ENCODE measurements around the gene SAMD10.
A peak's percentile ranks its signal among the peaks of the same experiment; 100 is the strongest.

Gene SAMD10

GRCh38 chr20:64011366-64011779 lies 31.9 kb upstream of the SAMD10 start:
- Histone ChIP-seq H3K4me1 (ENCODE audit: insufficient read depth, low read length, severe bottlenecking) (peaks cover 11% of the 10 kb centered on the region), H3K36me3 (ENCODE audit: insufficient read depth, low read length) (peaks cover 80% of the 10 kb centered on the region), H2AFZ (ENCODE audit: low read length) (no peak overlapping the region), H4K20me1 (ENCODE audit: insufficient read depth, low read length) (no peaks in the 10 kb centered on the region), H3K9me3 (ENCODE audit: low read length) (peaks cover 10% of the 10 kb centered on the region), H3F3A (ENCODE audit: insufficient read depth, low read length) (no peaks in the 10 kb centered on the region), H3K27ac (ENCODE audit: low read depth, low read length, poor library complexity, severe bottlenecking) (peak overlapping the region; percentile 64), H3K9me2 (ENCODE audit: low read depth, low read length) (no peaks in the 10 kb centered on the region), H3K9ac (ENCODE audit: low read length) (no peak overlapping the region), H3K4me2 (ENCODE audit: low read length) (no peak overlapping the region), H3K4me3 (ENCODE audit: low read depth, low read length, poor library complexity, severe bottlenecking) (no peak overlapping the region), H3K79me2 (ENCODE audit: insufficient read depth, low read length) (no peaks in the 10 kb centered on the region), H3K27me3 (ENCODE audit: insufficient read depth, low read length) (no peaks in the 10 kb centered on the region)
- TF ChIP-seq, protein P1, sequence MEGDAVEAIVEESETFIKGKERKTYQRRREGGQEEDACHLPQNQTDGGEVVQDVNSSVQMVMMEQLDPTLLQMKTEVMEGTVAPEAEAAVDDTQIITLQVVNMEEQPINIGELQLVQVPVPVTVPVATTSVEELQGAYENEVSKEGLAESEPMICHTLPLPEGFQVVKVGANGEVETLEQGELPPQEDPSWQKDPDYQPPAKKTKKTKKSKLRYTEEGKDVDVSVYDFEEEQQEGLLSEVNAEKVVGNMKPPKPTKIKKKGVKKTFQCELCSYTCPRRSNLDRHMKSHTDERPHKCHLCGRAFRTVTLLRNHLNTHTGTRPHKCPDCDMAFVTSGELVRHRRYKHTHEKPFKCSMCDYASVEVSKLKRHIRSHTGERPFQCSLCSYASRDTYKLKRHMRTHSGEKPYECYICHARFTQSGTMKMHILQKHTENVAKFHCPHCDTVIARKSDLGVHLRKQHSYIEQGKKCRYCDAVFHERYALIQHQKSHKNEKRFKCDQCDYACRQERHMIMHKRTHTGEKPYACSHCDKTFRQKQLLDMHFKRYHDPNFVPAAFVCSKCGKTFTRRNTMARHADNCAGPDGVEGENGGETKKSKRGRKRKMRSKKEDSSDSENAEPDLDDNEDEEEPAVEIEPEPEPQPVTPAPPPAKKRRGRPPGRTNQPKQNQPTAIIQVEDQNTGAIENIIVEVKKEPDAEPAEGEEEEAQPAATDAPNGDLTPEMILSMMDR (IDR thresholded peaks at IDR 0.05; ENCODE audit: low read length): no peak
- no peak for TF ChIP-seq EZH2 (IDR thresholded peaks at IDR 0.05; ENCODE audit: borderline replicate concordance, low read length)

- Histone ChIP-seq H3K9ac (ENCODE audit: low read length) (no peak overlapping the region), H3K4me2 (ENCODE audit: low read length) (no peak overlapping the region), H3K9me3 (ENCODE audit: low read length) (peaks cover 10% of the 10 kb centered on the region), H3K9me2 (ENCODE audit: low read depth, low read length) (no peaks in the 10 kb centered on the region), H4K20me1 (ENCODE audit: insufficient read depth, low read length) (no peaks in the 10 kb centered on the region), H3K27ac (ENCODE audit: low read depth, low read length, poor library complexity, severe bottlenecking) (no peak overlapping the region), H3F3A (ENCODE audit: insufficient read depth, low read length) (no peaks in the 10 kb centered on the region), H3K4me3 (ENCODE audit: low read depth, low read length, poor library complexity, severe bottlenecking) (no peak overlapping the region), H3K4me1 (ENCODE audit: insufficient read depth, low read length, severe bottlenecking) (peaks cover 11% of the 10 kb centered on the region), H2AFZ (ENCODE audit: low read length) (no peak overlapping the region), H3K36me3 (ENCODE audit: insufficient read depth, low read length) (peaks cover 82% of the 10 kb centered on the region), H3K27me3 (ENCODE audit: insufficient read depth, low read length) (no peaks in the 10 kb centered on the region), H3K79me2 (ENCODE audit: insufficient read depth, low read length) (no peaks in the 10 kb centered on the region)
- TF ChIP-seq, protein P1 (IDR thresholded peaks at IDR 0.05; ENCODE audit: low read length): no peak
- no peak for TF ChIP-seq EZH2 (IDR thresholded peaks at IDR 0.05; ENCODE audit: borderline replicate concordance, low read length)
Measured at GRCh38 chr20:64010711-64011237, 31.3 kb upstream of the SAMD10 start.

- H2AFZ ChIP-seq (ENCODE audit: low read length): no peak overlapping the region
- H4K20me1 ChIP-seq (ENCODE audit: insufficient read depth, low read length): no peaks in the 10 kb centered on the region
- H3K79me2 ChIP-seq (ENCODE audit: insufficient read depth, low read length): no peaks in the 10 kb centered on the region
- peaks cover 82% of the 10 kb centered on the region for H3K36me3 ChIP-seq (ENCODE audit: insufficient read depth, low read length)
- no peaks in the 10 kb centered on the region for H3K9me2 ChIP-seq (ENCODE audit: low read depth, low read length)
- no peak overlapping the region for H3K9ac ChIP-seq (ENCODE audit: low read length)
- no peak overlapping the region for H3K4me3 ChIP-seq (ENCODE audit: low read depth, low read length, poor library complexity, severe bottlenecking)
- H3K9me3 ChIP-seq (ENCODE audit: low read length): peaks cover 10% of the 10 kb centered on the region
- no peak for TF ChIP-seq EZH2 (IDR thresholded peaks at IDR 0.05; ENCODE audit: borderline replicate concordance, low read length)
- TF ChIP-seq, protein P1 (IDR thresholded peaks at IDR 0.05; ENCODE audit: low read length): no peak
- H3K27me3 ChIP-seq (ENCODE audit: insufficient read depth, low read length): no peaks in the 10 kb centered on the region
- no peak overlapping the region for H3K27ac ChIP-seq (ENCODE audit: low read depth, low read length, poor library complexity, severe bottlenecking)
- H3K4me1 ChIP-seq (ENCODE audit: insufficient read depth, low read length, severe bottlenecking): peaks cover 11% of the 10 kb centered on the region
- no peaks in the 10 kb centered on the region for H3F3A ChIP-seq (ENCODE audit: insufficient read depth, low read length)
- no peak overlapping the region for H3K4me2 ChIP-seq (ENCODE audit: low read length)
Measured at GRCh38 chr20:64009811-64010387, 30.5 kb upstream of the SAMD10 start.
